PC-9 (cell line): ENCODE data around the gene IQGAP1.

Experiments used
- CTCF ChIP-seq: fragments of 200-600 bp; sonication (generic); conservative IDR thresholded peaks from 2 replicates; pipeline ENCODE4 v1.6.1; 2017; ENCODE audit warnings: mixed run types, antibody characterized with exemption, mild to moderate bottlenecking, moderate library complexity
- EZH2 ChIP-seq: fragments of 200-600 bp; sonication (generic); IDR thresholded peaks from 2 replicates; pipeline ENCODE4 v1.8.0; 2017; ENCODE audit warnings: antibody characterized with exemption, low read depth

DNA sequence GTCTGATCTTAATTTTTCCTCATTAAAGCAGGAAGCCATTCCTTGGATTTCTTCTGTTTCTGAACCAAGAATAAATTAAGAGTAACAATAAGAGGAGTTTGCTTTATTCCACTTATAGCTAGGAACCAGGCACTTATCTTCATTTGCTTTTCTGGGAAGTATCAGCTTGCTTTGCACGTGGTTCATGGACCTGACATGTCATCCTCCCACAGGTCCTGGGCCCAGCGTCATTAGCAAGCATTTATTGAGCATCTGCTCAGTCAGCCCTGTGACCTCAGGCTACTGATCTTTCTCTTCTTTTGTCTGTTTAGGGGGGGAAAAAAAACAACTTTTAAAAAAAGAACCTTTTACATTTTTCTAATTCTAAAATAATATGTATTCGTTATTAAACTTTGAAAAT, 107.0 kb downstream of the IQGAP1 start:
- no peak for TF ChIP-seq CTCF
- no peak for TF ChIP-seq EZH2
